HEK293 (cell line): ENCODE measurements around the gene MAST2.

Experiments used
- CTCF ChIA-PET: fragments of 350-600 bp; formaldehyde crosslinking; extraction: SDS; loops from one replicate; lab custom pipeline; 2021; ENCODE audit warnings: antibody characterized with exemption; lab: Yijun Ruan, JAX
- POLR2A ChIA-PET: fragments of 300-600 bp; formaldehyde crosslinking; extraction: SDS; loops from one replicate; lab custom pipeline; 2020; ENCODE audit warnings: antibody characterized with exemption, inconsistent platforms; lab: Yijun Ruan, JAX
- H3K27ac ChIP-seq: fragments of 200-500 bp; sonication (Bioruptor generic); 2 replicates; pipeline ENCODE4 v1.5.1; 2014; ENCODE audit warnings: low read depth, low read length, control low read depth, inconsistent platforms; ENCODE audit errors: extremely low read depth
- H3K36me3 ChIP-seq, 2 experiments: fragments of 200-500 bp in 1 of 2; sonication (Bioruptor generic) in 1 of 2; 1 replicate in 1 of 2; 2 replicates in 1 of 2; pipeline ENCODE4 v1.5.1; 2014 to 2017; ENCODE audit warnings: inconsistent platforms in 2 of 2, low read length in 2 of 2; ENCODE audit not compliant: control insufficient read depth in 2 of 2, insufficient read depth in 1 of 2
- H3K4me1 ChIP-seq: fragments of 200-500 bp; sonication (Bioruptor generic); 2 replicates; pipeline ENCODE4 v1.5.1; 2014; ENCODE audit warnings: mild to moderate bottlenecking, low read length, inconsistent platforms; ENCODE audit not compliant: control insufficient read depth, insufficient read depth
- H3K4me3 ChIP-seq: 2 replicates; pipeline ENCODE4 v1.5.1; 2011; ENCODE audit warnings: low read depth, mild to moderate bottlenecking, control low read depth, low read length, moderate library complexity
- H3K9me3 ChIP-seq: fragments of 200-500 bp; sonication (Bioruptor generic); 2 replicates; pipeline ENCODE4 v1.5.1; 2014; ENCODE audit warnings: low read depth, low read length, inconsistent platforms; ENCODE audit not compliant: control insufficient read depth, insufficient read depth
- CTCF ChIP-seq: fragments of 450-650 bp; formaldehyde crosslinking; IDR thresholded peaks from 2 replicates; pipeline ENCODE4 v1.5.1; 2016; ENCODE audit warnings: missing biosample characterization, missing genetic modification characterization
- FEZF1 ChIP-seq: fragments of 450-650 bp; formaldehyde crosslinking; IDR thresholded peaks from 2 replicates; pipeline ENCODE4 v1.5.1; 2016; ENCODE audit warnings: missing biosample characterization, missing genetic modification characterization
- MYNN ChIP-seq: fragments of 450-650 bp; formaldehyde crosslinking; IDR thresholded peaks from 2 replicates; pipeline ENCODE4 v1.5.1; 2016; ENCODE audit warnings: missing biosample characterization, missing genetic modification characterization, borderline replicate concordance
- OVOL3 ChIP-seq: fragments of 450-650 bp; formaldehyde crosslinking; IDR thresholded peaks from 2 replicates; pipeline ENCODE4 v1.5.1; 2016; ENCODE audit warnings: missing biosample characterization, missing genetic modification characterization
- PRDM10 ChIP-seq: fragments of 450-650 bp; formaldehyde crosslinking; IDR thresholded peaks from 2 replicates; pipeline ENCODE4 v1.5.1; 2016; ENCODE audit warnings: missing biosample characterization, missing genetic modification characterization
- SCRT2 ChIP-seq: fragments of 450-650 bp; formaldehyde crosslinking; IDR thresholded peaks from 2 replicates; pipeline ENCODE4 v1.5.1; 2016; ENCODE audit warnings: missing biosample characterization, missing genetic modification characterization
- ZEB2 ChIP-seq: fragments of 450-650 bp; formaldehyde crosslinking; IDR thresholded peaks from 2 replicates; pipeline ENCODE4 v1.5.1; 2016; ENCODE audit warnings: missing biosample characterization, missing genetic modification characterization
- ZFP41 ChIP-seq: fragments of 450-650 bp; formaldehyde crosslinking; IDR thresholded peaks from 2 replicates; pipeline ENCODE4 v1.5.1; 2016; ENCODE audit warnings: missing biosample characterization, missing genetic modification characterization, borderline replicate concordance
- ZNF16 ChIP-seq: fragments of 450-650 bp; formaldehyde crosslinking; IDR thresholded peaks from 2 replicates; pipeline ENCODE4 v1.5.1; 2016; ENCODE audit warnings: low read depth, missing biosample characterization, missing genetic modification characterization
- ZNF19 ChIP-seq: fragments of 450-650 bp; formaldehyde crosslinking; IDR thresholded peaks from 2 replicates; pipeline ENCODE4; 2016; ENCODE audit warnings: missing biosample characterization, missing genetic modification characterization, low read depth
- ZNF214 ChIP-seq: fragments of 450-650 bp; formaldehyde crosslinking; IDR thresholded peaks from 2 replicates; pipeline ENCODE4 v1.5.1; 2017; ENCODE audit warnings: missing biosample characterization, mild to moderate bottlenecking, missing genetic modification characterization, borderline replicate concordance
- ZNF223 ChIP-seq: fragments of 450-650 bp; formaldehyde crosslinking; IDR thresholded peaks from 2 replicates; pipeline ENCODE4 v1.5.1; 2016; ENCODE audit warnings: missing biosample characterization, missing genetic modification characterization
- ZNF280C ChIP-seq: fragments of 450-650 bp; formaldehyde crosslinking; IDR thresholded peaks from 2 replicates; pipeline ENCODE4 v1.5.1; 2016; ENCODE audit warnings: missing biosample characterization, missing genetic modification characterization
- ZNF292 ChIP-seq: fragments of 450-650 bp; formaldehyde crosslinking; IDR thresholded peaks from 2 replicates; pipeline ENCODE4 v1.5.1; 2016; ENCODE audit warnings: low read depth, missing biosample characterization, missing genetic modification characterization, borderline replicate concordance
- ZNF514 ChIP-seq: fragments of 450-650 bp; formaldehyde crosslinking; IDR thresholded peaks from 2 replicates; pipeline ENCODE4 v1.5.1; 2016; ENCODE audit warnings: missing biosample characterization, missing genetic modification characterization
- ZNF600 ChIP-seq: fragments of 450-650 bp; formaldehyde crosslinking; IDR thresholded peaks from 2 replicates; pipeline ENCODE4 v1.5.1; 2016; ENCODE audit warnings: missing biosample characterization, missing genetic modification characterization
- TF ChIP-seq, protein P1 (sequence below): fragments of 450-650 bp; formaldehyde crosslinking; optimal IDR thresholded peaks from 2 replicates; pipeline ENCODE3; 2016; ENCODE audit warnings: missing biosample characterization, mild to moderate bottlenecking, missing genetic modification characterization

MAST2 gene

DNA sequence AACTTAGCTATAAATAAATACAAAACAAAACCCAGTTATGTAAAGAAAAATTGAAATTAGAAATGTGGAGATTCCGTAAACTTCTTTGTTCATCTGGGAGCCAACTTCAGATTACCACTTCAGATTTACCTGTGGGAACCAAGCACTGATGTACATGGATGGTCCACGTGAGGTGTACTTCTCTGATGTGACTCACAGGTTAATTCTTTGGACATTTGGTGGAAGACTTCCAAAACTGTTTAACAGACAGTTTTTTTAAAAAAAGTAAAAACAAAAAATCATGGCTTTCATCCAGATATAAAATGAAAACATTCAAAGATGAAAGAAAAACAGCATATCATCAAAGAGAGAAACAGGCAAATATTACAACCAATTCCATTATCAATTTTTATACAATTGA is 92.0 kb downstream of the MAST2 start:
- Histone ChIP-seq H3K9me3 (no peaks in the 10 kb centered on the region), H3K4me1 (no peaks in the 10 kb centered on the region), H3K36me3 (no peaks in the 10 kb centered on the region), H3K27ac (no peak overlapping the region), H3K4me3 (no peak overlapping the region)
- ChIA-PET POLR2A (no interaction called here), CTCF (no interaction called here)
- TF ChIP-seq ZNF16 = no peak
- TF ChIP-seq, protein P1, sequence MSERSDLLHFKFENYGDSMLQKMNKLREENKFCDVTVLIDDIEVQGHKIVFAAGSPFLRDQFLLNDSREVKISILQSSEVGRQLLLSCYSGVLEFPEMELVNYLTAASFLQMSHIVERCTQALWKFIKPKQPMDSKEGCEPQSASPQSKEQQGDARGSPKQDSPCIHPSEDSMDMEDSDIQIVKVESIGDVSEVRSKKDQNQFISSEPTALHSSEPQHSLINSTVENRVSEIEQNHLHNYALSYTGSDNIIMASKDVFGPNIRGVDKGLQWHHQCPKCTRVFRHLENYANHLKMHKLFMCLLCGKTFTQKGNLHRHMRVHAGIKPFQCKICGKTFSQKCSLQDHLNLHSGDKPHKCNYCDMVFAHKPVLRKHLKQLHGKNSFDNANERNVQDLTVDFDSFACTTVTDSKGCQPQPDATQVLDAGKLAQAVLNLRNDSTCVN (tag by site-specific recombination) = no peak
- TF ChIP-seq ZNF280C (tag by site-specific recombination) = no peak
- TF ChIP-seq MYNN (tag by site-specific recombination) = no peak
- no peak for TF ChIP-seq ZNF19
- TF ChIP-seq ZFP41 = no peak
- TF ChIP-seq ZNF514 = no peak
- TF ChIP-seq OVOL3 (tag by site-specific recombination) = no peak
- no peak for TF ChIP-seq PRDM10 (tag by site-specific recombination)
- no peak for TF ChIP-seq FEZF1
- TF ChIP-seq ZEB2 = no peak
- no peak for TF ChIP-seq ZNF600 (tag by site-specific recombination)
- no peak for TF ChIP-seq CTCF
- TF ChIP-seq ZNF223 (tag by site-specific recombination) = no peak
- no peak for TF ChIP-seq ZNF214 (tag by site-specific recombination)
- no peak for TF ChIP-seq SCRT2 (tag by site-specific recombination)
- TF ChIP-seq, all 188 proteins: peak for 0

DNA sequence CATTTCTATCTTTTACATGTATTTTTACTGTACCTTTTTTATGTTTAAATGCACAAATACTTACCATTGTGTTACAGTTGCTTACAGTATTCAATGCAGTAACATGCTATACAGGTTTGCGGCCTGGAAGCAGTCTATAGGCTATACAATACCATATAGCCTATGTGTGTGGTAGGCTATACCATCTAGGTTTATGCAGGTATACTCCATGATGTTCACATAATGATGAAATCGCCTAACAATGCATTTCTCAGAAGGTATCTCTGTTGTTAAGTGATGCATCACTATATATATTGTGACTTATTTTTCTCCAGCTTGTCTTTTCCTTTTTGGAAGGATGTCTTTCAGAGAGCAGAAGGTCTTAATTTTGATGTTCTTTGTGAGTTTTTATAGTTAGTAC is 103.5 kb downstream of the MAST2 start:
- H3K4me1 ChIP-seq = no peaks in the 10 kb centered on the region
- TF ChIP-seq ZNF292 (tag by site-specific recombination) = no peak
- TF ChIP-seq PRDM10 (tag by site-specific recombination) = peak; percentile 61; the same call in 1 of the 2 replicates
- H3K36me3 ChIP-seq = no peaks in the 10 kb centered on the region
- ChIA-PET CTCF (interaction anchor here (0.9 kb wide), 1 partner anchor 45 kb away, joined by 3 read pairs; no protein-coding TSS in a partner anchor), POLR2A (no interaction called here)
- no peaks in the 10 kb centered on the region for H3K9me3 ChIP-seq
- H3K27ac ChIP-seq = no peak overlapping the region
- no peak overlapping the region for H3K4me3 ChIP-seq
